Activated naive CD4-positive, alpha-beta T cell treated with anti-CD3 and anti-CD28 coated beads, Interleukin-2, amount 50 U/mL, for 24 hours (primary cell): ENCODE data around the gene SMIM44.
A peak's percentile ranks its signal among the peaks of the same experiment; 100 is the strongest.

Source experiments
- H3K27ac Mint-ChIP-seq: one replicate; pipeline ENCODE4 v1.8.0; 2021; ENCODE audit warnings: mild to moderate bottlenecking, mixed read lengths
- H3K27me3 Mint-ChIP-seq: one replicate; pipeline ENCODE4 v1.8.0; 2021; ENCODE audit warnings: mixed read lengths
- H3K36me3 Mint-ChIP-seq: one replicate; pipeline ENCODE4 v1.8.0; 2021; ENCODE audit warnings: mixed read lengths
- H3K4me1 Mint-ChIP-seq: one replicate; pipeline ENCODE4 v1.8.0; 2021; ENCODE audit warnings: mixed read lengths
- H3K4me3 Mint-ChIP-seq: one replicate; pipeline ENCODE4 v1.8.0; 2021; ENCODE audit warnings: mild to moderate bottlenecking, mixed read lengths
- H3K9me3 Mint-ChIP-seq: one replicate; pipeline ENCODE4 v1.8.0; 2021; ENCODE audit warnings: mixed read lengths

Gene SMIM44

DNA sequence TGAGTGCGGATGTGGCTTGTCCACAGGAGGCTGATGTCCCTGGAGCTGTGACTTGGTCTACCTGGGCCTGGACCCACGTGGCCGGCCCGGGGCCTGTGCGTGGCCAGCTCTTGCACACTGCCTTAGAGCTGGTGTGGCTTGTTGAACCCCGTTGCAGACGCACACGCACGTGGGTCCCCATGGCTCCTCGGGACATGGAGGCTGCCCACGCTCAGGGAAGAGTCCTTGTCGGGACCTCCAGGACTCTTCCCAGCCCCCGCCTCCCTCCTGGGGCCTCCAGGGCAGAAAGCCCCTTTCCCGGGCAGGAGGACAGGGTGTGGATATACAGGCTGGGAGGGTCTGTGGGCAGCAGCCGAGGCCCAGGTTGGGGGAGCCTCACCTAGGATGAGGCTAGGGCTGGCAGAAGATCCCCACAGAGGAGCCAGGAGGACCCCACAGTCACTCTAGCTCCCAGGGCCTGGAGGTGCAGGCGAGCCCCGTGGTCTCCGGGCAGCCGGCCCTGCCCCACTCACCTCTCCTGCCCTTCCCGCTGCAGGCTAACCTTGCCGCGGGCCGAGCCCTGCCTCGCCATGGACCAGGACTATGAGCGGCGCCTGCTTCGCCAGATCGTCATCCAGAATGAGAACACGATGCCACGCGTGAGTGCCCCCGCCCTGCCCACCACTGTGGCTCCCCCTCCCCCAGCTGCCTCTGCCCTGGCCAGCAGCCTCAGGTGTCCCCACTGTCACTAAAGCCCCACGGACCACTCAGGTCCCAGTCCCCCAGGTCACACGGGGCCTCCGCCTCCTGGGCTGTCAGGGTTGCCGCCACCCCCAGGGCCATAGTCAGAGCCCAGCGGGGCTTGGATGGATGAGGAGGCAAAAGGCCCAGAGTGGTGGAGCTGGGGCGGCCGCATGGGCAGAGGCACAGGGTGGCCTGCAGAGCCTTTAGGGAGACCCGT is 39.5 kb upstream of the SMIM44 start:
- no peak overlapping the region for H3K4me3 Mint-ChIP-seq
- H3K27me3 Mint-ChIP-seq, result no peaks in the 10 kb centered on the region
- no peaks in the 10 kb centered on the region for H3K9me3 Mint-ChIP-seq
- H3K36me3 Mint-ChIP-seq, result peaks cover 4% of the 10 kb centered on the region
- peaks cover 6% of the 10 kb centered on the region for H3K4me1 Mint-ChIP-seq
- no peak overlapping the region for H3K27ac Mint-ChIP-seq

DNA sequence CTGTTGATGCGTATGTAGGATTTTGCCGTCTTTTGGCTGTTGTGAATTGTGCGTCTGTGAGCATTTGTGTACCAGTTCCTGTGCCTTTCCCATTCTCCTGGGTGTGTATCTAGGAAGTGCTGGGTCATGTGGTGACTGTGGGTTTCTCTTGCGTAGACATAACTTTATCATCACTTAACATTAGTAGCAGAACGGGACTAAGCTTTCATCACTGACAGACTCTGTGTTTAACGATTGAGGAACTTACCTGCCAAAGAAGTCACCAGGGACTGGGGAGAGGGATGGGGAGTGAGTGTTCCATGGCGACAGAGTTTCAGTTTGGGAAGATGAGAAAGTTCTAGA is 37.8 kb upstream of the SMIM44 start:
- no peaks in the 10 kb centered on the region for H3K27me3 Mint-ChIP-seq
- peaks cover 17% of the 10 kb centered on the region for H3K4me1 Mint-ChIP-seq
- no peaks in the 10 kb centered on the region for H3K9me3 Mint-ChIP-seq
- H3K4me3 Mint-ChIP-seq, result no peak overlapping the region
- no peak overlapping the region for H3K27ac Mint-ChIP-seq
- peaks cover 3% of the 10 kb centered on the region for H3K36me3 Mint-ChIP-seq

DNA sequence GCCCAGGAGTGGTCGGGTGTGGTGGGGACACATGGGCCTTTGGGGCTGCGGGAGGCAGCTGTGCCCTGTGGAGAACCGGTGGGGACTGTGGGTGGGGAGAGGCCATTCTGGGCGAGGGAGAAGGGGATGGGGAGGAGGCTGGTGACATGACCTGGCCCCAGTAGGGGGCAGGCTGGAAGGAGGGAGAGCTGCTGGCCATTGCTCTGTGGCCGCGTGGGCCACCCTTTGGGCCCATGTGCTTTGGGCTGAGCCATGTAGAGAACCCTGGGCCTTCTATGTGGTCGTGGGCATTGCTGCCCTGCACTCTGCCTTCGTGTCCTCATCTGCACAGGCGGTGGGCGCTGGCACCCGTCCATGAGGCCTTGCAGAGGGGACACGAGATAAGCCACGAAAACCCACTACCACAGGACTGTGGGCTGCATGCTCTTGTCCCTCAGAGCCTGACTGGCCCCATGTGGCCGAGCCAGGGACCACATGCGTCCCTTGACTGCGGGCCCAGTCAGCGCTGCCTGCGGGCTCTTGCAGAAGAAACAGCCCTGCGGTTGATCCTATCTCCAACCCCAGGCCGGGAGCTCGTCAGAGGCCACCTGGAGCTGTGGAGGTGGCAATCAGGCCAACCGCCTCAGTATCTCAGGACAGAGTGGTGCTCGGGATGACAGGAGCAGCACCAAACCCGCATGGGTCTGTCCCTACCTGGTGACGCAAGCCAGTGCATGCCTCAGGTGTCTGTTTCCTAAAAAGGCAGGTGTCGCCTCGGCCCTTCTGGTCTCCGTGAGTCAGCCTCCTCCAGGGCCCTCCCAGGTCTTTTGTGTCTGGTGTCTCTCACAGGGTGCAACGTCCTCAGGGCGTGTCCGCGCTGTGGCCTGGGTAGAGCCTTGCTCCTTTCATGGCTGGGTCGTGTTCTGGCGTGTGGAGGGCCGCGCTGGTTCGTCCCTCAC is 37.2 kb upstream of the SMIM44 start:
- H3K27me3 Mint-ChIP-seq, result no peaks in the 10 kb centered on the region
- peaks cover 23% of the 10 kb centered on the region for H3K4me1 Mint-ChIP-seq
- no peaks in the 10 kb centered on the region for H3K9me3 Mint-ChIP-seq
- peaks cover 3% of the 10 kb centered on the region for H3K36me3 Mint-ChIP-seq
- no peak overlapping the region for H3K27ac Mint-ChIP-seq
- no peak overlapping the region for H3K4me3 Mint-ChIP-seq

DNA sequence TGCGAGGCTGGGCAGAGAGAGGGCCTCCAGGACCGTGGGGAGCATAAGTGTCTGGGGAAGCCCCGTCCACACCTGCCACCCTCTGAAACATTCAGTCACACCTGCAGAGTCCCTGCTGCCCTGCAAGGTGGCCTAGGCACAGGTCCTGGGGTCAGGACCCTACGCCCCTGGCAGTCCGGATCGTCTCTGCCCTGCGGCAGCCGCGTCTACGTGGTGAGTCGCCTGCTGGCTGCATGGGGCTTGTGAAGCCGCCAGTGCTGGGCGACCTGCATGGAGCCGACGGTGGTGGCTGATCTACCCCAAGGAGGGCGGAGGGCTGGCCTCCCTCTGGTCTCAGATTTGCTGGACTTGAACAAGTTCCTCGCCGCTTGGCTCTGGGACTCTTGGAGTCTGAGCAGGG is 35.9 kb upstream of the SMIM44 start:
- Mint-ChIP-seq H3K27ac (no peak overlapping the region), H3K9me3 (no peaks in the 10 kb centered on the region), H3K4me1 (peaks cover 33% of the 10 kb centered on the region), H3K27me3 (no peaks in the 10 kb centered on the region), H3K4me3 (no peak overlapping the region), H3K36me3 (peaks cover 3% of the 10 kb centered on the region)

DNA sequence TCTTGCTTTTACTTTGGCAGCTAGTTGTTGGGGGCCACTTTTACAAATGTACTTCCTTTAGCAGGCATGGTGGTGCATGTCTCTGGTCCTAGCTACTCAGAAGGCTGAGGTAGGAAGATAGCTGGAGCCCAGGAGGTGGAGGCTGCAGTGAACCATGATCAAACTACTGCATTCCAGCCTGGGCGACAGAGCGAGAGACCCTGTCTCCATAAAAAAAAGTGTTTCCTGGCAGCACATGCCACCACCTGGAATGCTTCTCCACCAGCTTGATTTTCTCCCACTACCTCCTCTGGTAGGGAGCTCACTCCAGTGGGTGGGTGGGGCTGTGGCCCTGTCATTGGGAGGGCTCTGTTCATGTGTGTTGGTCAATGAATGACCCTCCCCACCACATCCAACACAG is 35.4 kb upstream of the SMIM44 start:
- Mint-ChIP-seq H3K27me3 (no peaks in the 10 kb centered on the region), H3K4me1 (peaks cover 35% of the 10 kb centered on the region), H3K36me3 (peaks cover 3% of the 10 kb centered on the region), H3K4me3 (no peak overlapping the region), H3K9me3 (no peaks in the 10 kb centered on the region), H3K27ac (no peak overlapping the region)

DNA sequence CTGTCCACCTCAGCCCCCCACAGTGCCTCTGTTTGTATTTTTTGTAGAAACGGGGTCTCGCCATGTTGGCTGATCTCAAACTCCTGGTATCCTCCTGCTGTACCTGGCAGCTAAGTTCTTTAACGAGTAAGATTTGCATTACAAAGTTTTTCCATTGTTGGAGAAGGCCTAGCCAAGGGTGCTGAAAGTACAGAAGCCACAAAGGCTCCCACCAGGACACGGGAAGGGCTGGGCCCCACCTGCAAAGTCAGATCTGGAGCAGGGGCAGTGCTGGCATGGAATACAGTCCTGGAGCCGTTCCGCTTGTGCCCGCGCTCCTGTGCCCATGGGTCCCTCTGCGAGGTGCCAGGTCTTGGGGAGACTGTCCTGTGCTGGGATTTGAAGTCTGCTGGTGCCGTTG is 35.0 kb upstream of the SMIM44 start:
- H3K4me1 Mint-ChIP-seq, result peaks cover 37% of the 10 kb centered on the region
- H3K4me3 Mint-ChIP-seq, result no peak overlapping the region
- peaks cover 3% of the 10 kb centered on the region for H3K36me3 Mint-ChIP-seq
- H3K9me3 Mint-ChIP-seq, result no peaks in the 10 kb centered on the region
- no peaks in the 10 kb centered on the region for H3K27me3 Mint-ChIP-seq
- H3K27ac Mint-ChIP-seq, result no peak overlapping the region

DNA sequence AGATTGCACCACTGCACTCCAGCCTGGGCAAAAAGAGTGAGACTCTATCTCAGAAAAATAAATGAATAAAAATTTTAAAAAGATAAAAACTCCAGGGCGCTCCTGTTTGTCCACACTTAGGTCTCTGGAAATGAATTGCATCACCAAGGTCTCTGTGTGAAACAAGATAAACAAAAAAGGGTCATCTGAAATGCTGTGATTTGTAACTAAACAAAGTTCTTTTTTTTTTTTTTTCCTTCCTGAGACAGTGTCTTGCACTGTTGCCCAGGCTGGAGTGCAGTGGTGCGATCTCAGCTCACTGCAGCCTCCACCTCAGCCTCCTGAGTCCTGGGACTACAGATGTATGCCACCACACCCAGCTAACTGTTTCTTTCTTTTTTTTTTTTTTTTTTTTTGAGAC is 34.4 kb upstream of the SMIM44 start:
- Mint-ChIP-seq H3K27ac (no peak overlapping the region), H3K9me3 (no peaks in the 10 kb centered on the region), H3K4me3 (no peak overlapping the region), H3K36me3 (peaks cover 3% of the 10 kb centered on the region), H3K27me3 (no peaks in the 10 kb centered on the region), H3K4me1 (peaks cover 37% of the 10 kb centered on the region)

DNA sequence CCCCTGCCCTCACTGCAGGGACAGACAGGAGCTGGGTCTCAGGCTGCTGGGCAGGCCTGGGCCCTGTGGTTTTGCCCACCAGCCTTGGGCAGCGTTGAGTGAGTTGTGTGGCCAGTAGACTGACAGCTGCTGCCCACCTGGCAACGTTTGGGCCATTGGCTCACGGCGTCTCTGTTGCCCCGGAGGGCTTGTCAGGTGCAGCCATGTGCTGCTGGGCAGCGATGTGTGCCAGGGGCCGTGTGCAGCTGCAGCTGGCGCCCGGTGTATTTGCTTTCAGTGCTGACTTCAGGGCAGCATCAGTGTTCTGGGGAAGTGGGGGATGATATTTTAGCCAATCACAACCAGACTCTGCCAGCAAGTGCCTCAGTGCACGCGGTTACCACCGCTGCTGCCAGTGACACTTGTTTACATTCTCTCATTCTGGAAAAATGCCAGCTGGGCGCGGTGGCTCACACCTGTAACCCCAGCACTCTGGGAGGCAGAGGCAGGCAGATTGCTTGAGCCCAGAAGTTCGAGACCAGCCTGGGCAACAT is 33.5 kb upstream of the SMIM44 start:
- no peaks in the 10 kb centered on the region for H3K27me3 Mint-ChIP-seq
- peaks cover 37% of the 10 kb centered on the region for H3K4me1 Mint-ChIP-seq
- H3K9me3 Mint-ChIP-seq, result no peaks in the 10 kb centered on the region
- H3K27ac Mint-ChIP-seq, result no peak overlapping the region
- H3K36me3 Mint-ChIP-seq, result peaks cover 3% of the 10 kb centered on the region
- no peak overlapping the region for H3K4me3 Mint-ChIP-seq

DNA sequence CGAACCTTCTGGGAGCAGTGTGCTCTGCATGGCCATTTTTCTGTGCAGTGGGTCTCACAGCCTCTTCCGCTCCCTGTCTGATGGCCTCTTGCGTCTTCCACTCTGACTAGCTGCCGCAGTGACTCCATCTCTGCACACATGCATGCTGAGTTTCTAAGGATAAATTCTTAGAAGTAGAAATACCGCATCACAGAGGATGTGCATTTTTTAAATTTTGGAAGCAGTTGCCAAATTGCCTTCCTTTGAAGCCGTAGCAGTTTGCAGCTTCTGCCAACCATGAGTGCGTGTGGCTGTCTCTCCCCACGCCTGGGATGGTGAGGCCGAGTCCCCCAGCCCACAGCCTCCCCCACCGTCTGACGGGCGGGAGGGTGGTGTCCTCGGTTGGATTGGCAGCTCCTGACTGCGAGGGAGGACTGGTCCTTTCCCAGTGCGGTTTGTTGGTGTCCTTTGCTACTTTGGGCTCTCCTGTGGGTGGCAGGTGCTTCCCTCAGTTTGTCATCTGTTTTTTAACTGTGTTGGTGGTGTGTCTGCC is 32.7 kb upstream of the SMIM44 start:
- H3K27me3 Mint-ChIP-seq, result no peaks in the 10 kb centered on the region
- peaks cover under 1% of the 10 kb centered on the region for H3K36me3 Mint-ChIP-seq
- peak overlapping the region; percentile 1 for H3K4me3 Mint-ChIP-seq
- H3K27ac Mint-ChIP-seq, result no peak overlapping the region
- no peaks in the 10 kb centered on the region for H3K9me3 Mint-ChIP-seq
- H3K4me1 Mint-ChIP-seq, result peaks cover 39% of the 10 kb centered on the region

DNA sequence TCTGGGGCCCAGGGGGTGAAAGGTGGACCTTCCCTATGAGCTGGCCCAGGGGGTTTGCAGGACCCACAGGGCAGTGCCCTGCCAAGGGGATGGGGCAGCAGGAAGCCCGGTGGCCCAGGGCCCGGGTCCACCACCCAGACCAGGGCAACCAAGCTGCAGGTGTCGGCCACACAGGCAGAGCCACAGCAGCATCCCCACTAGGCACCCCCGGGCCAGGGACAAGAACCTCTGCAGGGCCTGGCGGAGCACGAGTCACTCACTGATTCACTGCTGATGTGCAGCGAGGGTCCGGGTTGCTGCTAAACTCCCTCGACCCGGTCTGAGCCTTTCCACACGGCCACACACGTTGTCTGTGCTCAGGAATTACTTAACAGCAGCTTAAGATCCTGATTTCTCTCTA is 31.7 kb upstream of the SMIM44 start:
- Mint-ChIP-seq H3K27ac (no peak overlapping the region), H3K4me1 (peaks cover 41% of the 10 kb centered on the region), H3K9me3 (no peaks in the 10 kb centered on the region), H3K27me3 (no peaks in the 10 kb centered on the region), H3K4me3 (no peak overlapping the region), H3K36me3 (no peaks in the 10 kb centered on the region)

DNA sequence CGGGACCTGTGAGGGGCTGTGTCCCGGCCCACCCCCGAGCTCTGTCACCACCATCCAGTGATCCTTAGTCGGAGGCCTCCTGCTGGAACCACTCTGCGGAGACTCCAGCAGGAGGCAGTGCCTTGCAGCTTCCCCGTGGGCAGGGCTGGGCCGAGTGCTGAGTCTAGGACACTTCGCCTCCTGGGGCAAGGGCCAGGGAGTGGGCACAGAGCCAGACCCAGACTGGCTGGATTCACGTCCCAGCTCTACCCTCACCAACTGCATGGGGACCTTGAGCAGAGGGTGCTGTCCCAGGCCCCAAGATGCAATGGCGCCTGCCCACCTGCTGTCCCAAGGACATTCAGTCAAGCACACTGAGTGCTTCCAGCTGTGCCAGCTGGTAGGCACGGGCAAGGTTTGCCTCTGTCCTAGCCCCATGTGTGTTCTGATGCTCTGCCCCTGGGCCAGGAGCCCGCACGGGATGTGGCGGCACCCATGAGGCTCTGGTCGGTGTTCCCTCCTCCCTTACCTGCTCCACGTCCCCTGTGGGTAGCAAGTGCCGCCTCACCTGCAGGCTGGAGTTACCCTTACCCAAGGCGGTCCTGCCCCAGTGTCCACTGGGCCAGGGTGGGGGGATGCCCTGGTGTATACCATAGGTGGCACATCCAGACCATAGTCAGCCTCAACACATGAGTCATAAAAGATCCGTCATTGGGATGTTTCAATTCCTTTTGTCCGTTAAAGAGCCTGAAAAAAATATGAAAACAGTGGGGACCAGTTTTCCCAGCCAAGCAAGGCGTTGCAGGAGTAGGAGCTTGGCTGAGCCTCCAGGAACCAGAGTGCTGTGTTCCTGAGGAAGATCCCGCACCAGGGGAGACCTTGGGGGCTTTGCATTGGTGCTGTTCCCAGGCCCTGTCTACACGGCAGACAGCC is 30.2 kb upstream of the SMIM44 start:
- Mint-ChIP-seq H3K9me3 (no peaks in the 10 kb centered on the region), H3K4me3 (no peak overlapping the region), H3K27ac (no peak overlapping the region), H3K4me1 (peaks cover 55% of the 10 kb centered on the region), H3K36me3 (peaks cover 4% of the 10 kb centered on the region), H3K27me3 (no peaks in the 10 kb centered on the region)

DNA sequence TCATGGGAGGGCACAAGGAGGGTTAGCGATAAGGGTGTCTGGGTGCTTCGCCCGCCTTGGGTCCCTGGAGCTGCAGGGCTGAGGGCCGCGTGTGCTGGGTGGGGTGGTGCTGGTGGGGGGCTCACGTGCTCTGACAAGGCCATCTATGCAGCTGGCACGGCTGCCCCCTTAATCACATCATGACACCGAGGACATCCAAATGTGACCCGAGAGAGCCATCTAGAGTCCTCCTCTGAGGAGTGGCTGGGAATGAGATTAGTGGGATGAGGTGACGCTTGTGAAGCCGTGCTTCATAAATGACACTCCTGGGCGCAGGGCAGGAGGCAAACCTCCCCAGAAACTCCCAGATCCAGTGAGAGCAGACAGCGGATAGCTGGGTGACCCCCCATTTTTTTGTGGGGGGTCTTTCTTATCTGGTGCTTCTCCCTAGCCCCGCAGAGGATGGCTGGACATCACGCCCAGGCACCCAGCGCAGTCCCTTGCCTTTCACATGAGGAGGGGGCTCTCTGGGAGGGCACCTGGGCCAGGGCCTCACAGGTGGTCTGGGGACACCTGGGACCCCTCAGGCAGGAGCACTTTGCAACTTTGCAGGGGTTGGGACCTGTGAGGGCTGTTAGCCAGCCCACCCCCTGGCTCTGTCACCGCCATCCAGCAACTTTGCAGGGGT is 29.5 kb upstream of the SMIM44 start:
- Mint-ChIP-seq H3K36me3 (peaks cover 4% of the 10 kb centered on the region), H3K27ac (no peak overlapping the region), H3K4me1 (peaks cover 58% of the 10 kb centered on the region), H3K4me3 (no peak overlapping the region), H3K9me3 (no peaks in the 10 kb centered on the region), H3K27me3 (no peaks in the 10 kb centered on the region)

DNA sequence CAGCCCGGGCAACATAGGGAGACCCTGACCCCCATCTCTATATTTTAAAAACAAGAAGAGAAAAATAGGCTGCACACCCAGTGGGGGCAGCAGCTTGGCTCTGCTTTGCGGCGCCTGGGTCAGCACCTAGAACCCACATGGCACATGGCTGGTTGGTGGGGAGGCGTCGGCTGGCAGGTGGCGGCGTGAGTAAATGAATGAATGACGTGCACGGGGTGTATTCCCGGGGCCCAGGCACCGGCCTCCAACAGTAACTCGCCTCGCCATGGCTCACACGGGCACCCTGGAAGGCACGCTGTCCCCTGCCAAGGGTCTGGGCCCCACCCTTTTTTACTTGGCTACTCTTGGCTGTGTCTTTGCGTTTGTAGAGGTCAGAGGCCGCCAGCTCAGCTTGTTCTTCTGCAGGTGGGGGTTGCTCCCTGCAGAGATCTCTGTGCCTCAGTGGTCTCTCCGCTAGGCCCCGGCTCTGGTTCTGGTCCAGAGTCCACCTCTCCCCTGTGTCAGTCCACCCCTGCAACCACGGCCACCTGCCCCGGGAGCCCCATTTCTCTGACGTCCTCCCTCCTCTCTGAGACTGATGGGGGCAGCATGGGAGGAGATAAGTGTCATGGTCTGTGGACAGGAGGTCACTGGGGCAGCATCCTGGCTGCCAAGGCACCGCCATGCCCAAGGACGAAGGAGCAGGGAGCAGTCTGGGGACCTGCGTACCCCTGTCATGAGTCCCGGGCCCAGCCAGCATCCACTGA is 28.4 kb upstream of the SMIM44 start:
- H3K4me1 Mint-ChIP-seq, result peaks cover 63% of the 10 kb centered on the region
- H3K27me3 Mint-ChIP-seq, result no peaks in the 10 kb centered on the region
- H3K27ac Mint-ChIP-seq, result no peak overlapping the region
- H3K4me3 Mint-ChIP-seq, result no peak overlapping the region
- peaks cover 4% of the 10 kb centered on the region for H3K36me3 Mint-ChIP-seq
- no peaks in the 10 kb centered on the region for H3K9me3 Mint-ChIP-seq

DNA sequence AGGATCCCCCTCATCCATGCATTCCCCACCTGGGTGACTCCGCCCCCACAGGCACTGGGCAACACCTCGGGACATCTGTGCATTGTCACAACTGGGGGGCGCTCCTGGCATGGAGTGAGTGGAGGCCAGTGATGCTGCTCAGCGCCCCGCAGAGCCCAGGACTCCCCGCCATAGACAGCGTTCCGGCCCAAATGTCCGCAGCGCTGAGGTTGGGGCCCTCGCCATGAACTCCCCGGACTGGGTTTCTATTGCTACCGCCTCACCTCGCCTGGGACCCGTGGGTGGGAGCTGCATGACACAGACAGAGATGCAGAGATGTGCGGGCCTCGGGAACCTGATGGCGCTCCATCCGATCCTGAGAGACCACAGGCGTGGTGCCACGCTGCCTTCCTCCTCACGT is 27.5 kb upstream of the SMIM44 start:
- Mint-ChIP-seq H3K4me1 (peaks cover 56% of the 10 kb centered on the region), H3K27me3 (no peaks in the 10 kb centered on the region), H3K36me3 (peaks cover 4% of the 10 kb centered on the region), H3K9me3 (no peaks in the 10 kb centered on the region), H3K27ac (no peak overlapping the region), H3K4me3 (no peak overlapping the region)
